Measurements from ENCODE around the gene GPR27.

GPR27 gene

DNA sequence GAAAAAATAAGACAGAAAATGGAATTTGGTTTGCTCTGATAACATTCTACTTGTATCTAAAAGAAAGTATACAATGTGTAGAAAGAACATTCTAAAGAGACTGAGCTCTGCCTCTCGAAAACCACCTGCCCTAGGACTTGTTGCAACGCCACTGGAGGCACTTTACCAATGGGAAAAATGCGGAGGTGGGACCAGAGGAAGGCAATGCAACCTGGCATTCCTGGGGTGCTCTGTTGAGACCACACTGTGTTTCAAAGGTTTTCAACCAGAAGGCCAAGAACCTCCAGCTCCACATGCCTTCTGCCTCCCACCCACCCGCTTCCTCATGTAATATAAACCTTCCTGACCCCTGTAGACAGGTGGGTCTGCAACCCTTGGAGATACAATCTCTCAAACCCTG is 26.8 kb downstream of the GPR27 start:
- Histone ChIP-seq H2AFZ (ENCODE audit: low read length) (no peak overlapping the region), H2BK120ac (ENCODE audit: low read depth, low read length) (no peak overlapping the region), H3K4me3 (ENCODE audit: low read length in 2 of 2) (no peak overlapping the region), H3K27me3 (ENCODE audit: control insufficient read depth in 3 of 3, insufficient read depth in 3 of 3, low read depth in 1 of 3, low read length in 3 of 3) (peaks cover 11 to 63% (median 15%) of the 10 kb centered on the region in 3 experiments), H3K4ac (ENCODE audit: low read length) (no peak overlapping the region), H2BK15ac (ENCODE audit: low read length) (no peak overlapping the region), H3K18ac (ENCODE audit: low read length) (no peak overlapping the region), H2BK5ac (ENCODE audit: low read length) (no peak overlapping the region), H4K8ac (ENCODE audit: low read depth, low read length) (no peak overlapping the region), H3K79me1 (ENCODE audit: low read depth, low read length) (no peaks in the 10 kb centered on the region), H3K14ac (ENCODE audit: low read length) (no peak overlapping the region), H3K4me1 (ENCODE audit: control insufficient read depth in 2 of 2, insufficient read depth in 1 of 2, low read depth in 1 of 2, low read length in 2 of 2) (peaks cover 0 to 2% of the 10 kb centered on the region in 2 donors), H3K23ac (ENCODE audit: low read depth, low read length, poor library complexity) (no peak overlapping the region), H3K9ac (ENCODE audit: low read depth, low read length, poor library complexity) (no peak overlapping the region), H3K27ac (replicated peaks; ENCODE audit: low read length) (no peak overlapping the region), H3K36me3 (replicated peaks in 1 of 2; ENCODE audit: control insufficient read depth in 2 of 2, insufficient read depth in 2 of 2, low read length in 2 of 2) (no peaks in the 10 kb centered on the region), H2BK12ac (ENCODE audit: low read length) (no peak overlapping the region), H3K9me3 (replicated peaks in 1 of 2; ENCODE audit: control insufficient read depth in 2 of 2, insufficient read depth in 1 of 2, low read depth in 1 of 2, low read length in 2 of 2) (no peaks in the 10 kb centered on the region), H3K4me2 (ENCODE audit: insufficient read depth, low read length, poor library complexity, severe bottlenecking) (no peak overlapping the region), H2AK5ac (ENCODE audit: low read depth, low read length) (no peak overlapping the region), H4K91ac (ENCODE audit: low read depth, low read length, poor library complexity) (no peak overlapping the region)
- WGBS, 2 donors (ENCODE audit: extremely low coverage in 2 of 2, insufficient read length in 2 of 2, insufficient replicate concordance in 1 of 2) = no CpG with 5 or more reads among the region's 4 CpGs
- DNase-seq (ENCODE audit: low spot score) = no peak

DNA sequence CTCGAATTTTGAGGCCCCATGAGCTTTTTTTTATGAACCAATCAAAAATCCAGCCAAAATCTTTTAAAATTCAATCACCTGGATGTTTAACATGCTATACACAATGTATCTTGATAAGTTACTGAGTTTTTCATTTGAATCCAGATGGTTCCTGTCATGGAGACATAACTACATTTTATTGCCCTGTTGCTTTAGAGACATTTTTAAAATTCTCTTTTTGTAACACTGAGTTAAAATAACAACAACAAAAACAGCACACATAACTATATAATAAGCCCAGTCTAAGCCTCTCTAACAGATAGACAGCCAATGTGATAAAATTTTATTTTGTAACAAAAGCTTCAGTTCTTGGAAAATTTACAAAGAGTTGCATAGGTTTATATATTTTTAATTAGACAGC is 29.5 kb downstream of the GPR27 start:
- no peak overlapping the region for H2AFZ ChIP-seq (ENCODE audit: low read length)
- H3K36me3 ChIP-seq (replicated peaks in 1 of 2; ENCODE audit: control insufficient read depth in 2 of 2, insufficient read depth in 2 of 2, low read length in 2 of 2) = no peaks in the 10 kb centered on the region
- no CpG with 5 or more reads among the region's 1 CpG for WGBS, 2 donors (ENCODE audit: extremely low coverage in 2 of 2, insufficient read length in 2 of 2, insufficient replicate concordance in 1 of 2)
- H3K4ac ChIP-seq (ENCODE audit: low read length) = no peak overlapping the region
- no peak overlapping the region for H3K4me3 ChIP-seq (ENCODE audit: low read length in 2 of 2)
- H4K8ac ChIP-seq (ENCODE audit: low read depth, low read length) = no peak overlapping the region
- no peak overlapping the region for H2BK12ac ChIP-seq (ENCODE audit: low read length)
- H3K27ac ChIP-seq (replicated peaks; ENCODE audit: low read length) = no peak overlapping the region
- no peak overlapping the region for H4K91ac ChIP-seq (ENCODE audit: low read depth, low read length, poor library complexity)
- no peaks in the 10 kb centered on the region for H3K79me1 ChIP-seq (ENCODE audit: low read depth, low read length)
- no peak overlapping the region for H2BK120ac ChIP-seq (ENCODE audit: low read depth, low read length)
- no peak overlapping the region for H3K4me2 ChIP-seq (ENCODE audit: insufficient read depth, low read length, poor library complexity, severe bottlenecking)
- no peak overlapping the region for H3K18ac ChIP-seq (ENCODE audit: low read length)
- H3K14ac ChIP-seq (ENCODE audit: low read length) = no peak overlapping the region
- H3K27me3 ChIP-seq (ENCODE audit: control insufficient read depth in 3 of 3, insufficient read depth in 3 of 3, low read depth in 1 of 3, low read length in 3 of 3) = peaks cover 15 to 90% (median 27%) of the 10 kb centered on the region in 3 experiments
- H3K9ac ChIP-seq (ENCODE audit: low read depth, low read length, poor library complexity) = no peak overlapping the region
- no peak overlapping the region for H2AK5ac ChIP-seq (ENCODE audit: low read depth, low read length)
- no peak for DNase-seq (ENCODE audit: low spot score)
- H2BK15ac ChIP-seq (ENCODE audit: low read length) = no peak overlapping the region
- H3K4me1 ChIP-seq (ENCODE audit: control insufficient read depth in 2 of 2, insufficient read depth in 1 of 2, low read depth in 1 of 2, low read length in 2 of 2) = peaks cover 2 to 9% of the 10 kb centered on the region in 2 donors
- no peaks in the 10 kb centered on the region for H3K9me3 ChIP-seq (replicated peaks in 1 of 2; ENCODE audit: control insufficient read depth in 2 of 2, insufficient read depth in 1 of 2, low read depth in 1 of 2, low read length in 2 of 2)
- H2BK5ac ChIP-seq (ENCODE audit: low read length) = no peak overlapping the region
- no peak overlapping the region for H3K23ac ChIP-seq (ENCODE audit: low read depth, low read length, poor library complexity)

DNA sequence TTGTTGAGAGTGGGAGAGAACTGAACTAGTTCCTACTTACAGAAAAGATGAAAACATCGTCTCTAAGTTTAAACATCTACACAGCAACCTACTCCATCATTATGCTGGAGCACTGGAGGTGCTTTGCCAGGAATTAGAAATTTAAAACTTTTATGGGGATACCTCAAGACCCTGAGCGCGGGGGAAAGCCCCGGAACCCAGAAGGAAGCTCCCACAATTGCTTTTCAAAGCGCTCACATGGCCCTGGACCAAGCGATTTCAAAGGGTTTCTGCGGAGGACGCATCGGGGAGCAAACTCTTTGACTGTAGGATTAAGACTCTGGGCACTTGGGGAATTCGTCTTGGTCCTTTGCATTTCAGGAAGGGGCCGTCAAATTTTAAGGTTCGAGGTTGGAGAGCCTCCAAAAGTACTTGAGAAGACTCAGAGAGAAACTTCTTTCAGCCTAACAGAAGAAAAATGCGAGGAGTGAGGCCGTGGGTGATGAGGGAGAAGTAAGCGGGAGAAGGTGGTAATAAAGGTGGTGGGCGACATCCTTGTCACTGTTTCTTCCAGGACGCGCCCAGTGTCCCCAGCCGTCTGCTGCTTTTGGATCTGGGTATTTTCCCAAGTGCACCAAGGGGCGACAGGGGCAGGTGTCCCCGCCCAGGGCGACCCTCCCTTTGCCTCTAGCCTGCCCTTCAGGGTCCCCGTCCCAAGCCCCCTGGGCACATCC is 30.7 kb downstream of the GPR27 start:
- Histone ChIP-seq H2AFZ (ENCODE audit: low read length) (peak overlapping the region; percentile 77), H2BK120ac (ENCODE audit: low read depth, low read length) (no peak overlapping the region), H2AK5ac (ENCODE audit: low read depth, low read length) (peak overlapping the region; percentile 28), H3K4ac (ENCODE audit: low read length) (no peak overlapping the region), H3K27ac (replicated peaks; ENCODE audit: low read length) (no peak overlapping the region), H3K9ac (ENCODE audit: low read depth, low read length, poor library complexity) (peak overlapping the region; percentile 74), H3K14ac (ENCODE audit: low read length) (no peak overlapping the region), H4K8ac (ENCODE audit: low read depth, low read length) (no peak overlapping the region), H3K9me3 (replicated peaks in 1 of 2; ENCODE audit: control insufficient read depth in 2 of 2, insufficient read depth in 1 of 2, low read depth in 1 of 2, low read length in 2 of 2) (no peaks in the 10 kb centered on the region), H3K27me3 (ENCODE audit: control insufficient read depth in 3 of 3, insufficient read depth in 3 of 3, low read depth in 1 of 3, low read length in 3 of 3) (peaks cover 15 to 87% (median 27%) of the 10 kb centered on the region in 3 experiments), H4K91ac (ENCODE audit: low read depth, low read length, poor library complexity) (no peak overlapping the region), H3K79me1 (ENCODE audit: low read depth, low read length) (no peaks in the 10 kb centered on the region), H3K36me3 (replicated peaks in 1 of 2; ENCODE audit: control insufficient read depth in 2 of 2, insufficient read depth in 2 of 2, low read length in 2 of 2) (no peaks in the 10 kb centered on the region), H3K4me3 (ENCODE audit: low read length in 2 of 2) (peak overlapping the region in 1 of 2 donors; percentile 79), H2BK12ac (ENCODE audit: low read length) (peak overlapping the region; percentile 49), H2BK5ac (ENCODE audit: low read length) (no peak overlapping the region), H2BK15ac (ENCODE audit: low read length) (peak overlapping the region; percentile 56), H3K4me2 (ENCODE audit: insufficient read depth, low read length, poor library complexity, severe bottlenecking) (peak overlapping the region; percentile 98), H3K23ac (ENCODE audit: low read depth, low read length, poor library complexity) (no peak overlapping the region), H3K18ac (ENCODE audit: low read length) (peak overlapping the region; percentile 95), H3K4me1 (ENCODE audit: control insufficient read depth in 2 of 2, insufficient read depth in 1 of 2, low read depth in 1 of 2, low read length in 2 of 2) (peaks cover 2 to 9% of the 10 kb centered on the region in 2 donors)
- peak; percentile 27 for DNase-seq (ENCODE audit: low spot score)
- no CpG with 5 or more reads among the region's 23 CpGs for WGBS, 2 donors (ENCODE audit: extremely low coverage in 2 of 2, insufficient read length in 2 of 2, insufficient replicate concordance in 1 of 2)

DNA sequence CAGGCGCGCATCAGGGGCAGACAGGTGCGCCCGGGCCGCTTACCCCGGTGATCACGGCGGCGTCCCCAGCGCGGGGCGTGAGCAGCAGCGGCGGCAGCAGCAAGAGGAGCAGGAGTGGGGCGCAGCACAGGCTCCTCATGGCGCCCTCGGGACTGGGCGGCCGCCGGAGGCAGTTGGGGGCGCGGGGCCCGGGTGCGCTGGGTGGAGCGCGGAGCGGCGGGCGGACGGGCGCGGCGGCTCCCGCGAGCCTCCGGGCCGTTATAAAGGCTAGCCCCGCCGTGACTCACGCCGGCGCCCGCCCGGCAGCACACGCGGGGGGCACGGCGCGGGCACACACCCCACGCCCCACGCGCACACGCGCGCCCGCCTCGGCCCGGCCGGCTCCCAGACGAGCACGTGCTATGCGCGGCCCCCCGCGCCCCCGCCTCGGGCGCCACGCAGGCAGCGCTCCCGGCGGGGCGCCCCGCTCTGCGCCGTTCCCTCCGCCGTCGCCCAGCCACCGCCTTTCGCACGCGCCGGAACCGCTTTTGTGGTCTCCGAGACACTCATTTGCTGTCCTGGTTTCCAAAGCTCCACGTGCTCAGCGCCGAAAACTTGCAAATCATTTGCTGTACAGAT is 31.4 kb downstream of the GPR27 start, which contains the start of gene PROK2:
Gene PROK2, minus strand, starts transcription at position 235 of the 618 bp plus-strand sequence. Its CDS starts 96 bp downstream, at position 139.
- Histone ChIP-seq H3K27ac (replicated peaks; ENCODE audit: low read length) (no peak within 1 kb of the TSS), H3K14ac (ENCODE audit: low read length) (peak within 1 kb of the TSS; percentile 2), H2AK5ac (ENCODE audit: low read depth, low read length) (peak within 1 kb of the TSS; percentile 28), H3K79me1 (ENCODE audit: low read depth, low read length) (no peaks in the 10 kb centered on the region), H3K4me1 (ENCODE audit: control insufficient read depth in 2 of 2, insufficient read depth in 1 of 2, low read depth in 1 of 2, low read length in 2 of 2) (peaks cover 2 to 9% of the 10 kb centered on the region in 2 donors), H3K9ac (ENCODE audit: low read depth, low read length, poor library complexity) (peak within 1 kb of the TSS; percentile 74), H2BK5ac (ENCODE audit: low read length) (no peak within 1 kb of the TSS), H3K4ac (ENCODE audit: low read length) (no peak within 1 kb of the TSS), H2BK120ac (ENCODE audit: low read depth, low read length) (no peak within 1 kb of the TSS), H4K91ac (ENCODE audit: low read depth, low read length, poor library complexity) (no peak within 1 kb of the TSS), H3K23ac (ENCODE audit: low read depth, low read length, poor library complexity) (no peak within 1 kb of the TSS), H4K8ac (ENCODE audit: low read depth, low read length) (no peak within 1 kb of the TSS), H3K4me2 (ENCODE audit: insufficient read depth, low read length, poor library complexity, severe bottlenecking) (peak within 1 kb of the TSS; percentile 98), H3K9me3 (replicated peaks in 1 of 2; ENCODE audit: control insufficient read depth in 2 of 2, insufficient read depth in 1 of 2, low read depth in 1 of 2, low read length in 2 of 2) (no peaks in the 10 kb centered on the region), H3K36me3 (replicated peaks in 1 of 2; ENCODE audit: control insufficient read depth in 2 of 2, insufficient read depth in 2 of 2, low read length in 2 of 2) (no peaks in the 10 kb centered on the region), H2AFZ (ENCODE audit: low read length) (peak within 1 kb of the TSS; percentile 77), H2BK15ac (ENCODE audit: low read length) (peak within 1 kb of the TSS; percentile 56), H3K18ac (ENCODE audit: low read length) (peak within 1 kb of the TSS; percentile 95), H2BK12ac (ENCODE audit: low read length) (peak within 1 kb of the TSS; percentile 49), H3K4me3 (ENCODE audit: low read length in 2 of 2) (peak within 1 kb of the TSS in 1 of 2 donors; percentile 79), H3K27me3 (ENCODE audit: control insufficient read depth in 3 of 3, insufficient read depth in 3 of 3, low read depth in 1 of 3, low read length in 3 of 3) (peaks cover 15 to 85% (median 27%) of the 10 kb centered on the region in 3 experiments)
- no CpG with 5 or more reads among the region's 89 CpGs for WGBS, 2 donors (ENCODE audit: extremely low coverage in 2 of 2, insufficient read length in 2 of 2, insufficient replicate concordance in 1 of 2)
- peak; percentile 30 for DNase-seq (ENCODE audit: low spot score)

All from neuronal stem cell (in vitro differentiated cells).